ENCODE data around the gene OR7G2.

OR7G2 gene

DNA sequence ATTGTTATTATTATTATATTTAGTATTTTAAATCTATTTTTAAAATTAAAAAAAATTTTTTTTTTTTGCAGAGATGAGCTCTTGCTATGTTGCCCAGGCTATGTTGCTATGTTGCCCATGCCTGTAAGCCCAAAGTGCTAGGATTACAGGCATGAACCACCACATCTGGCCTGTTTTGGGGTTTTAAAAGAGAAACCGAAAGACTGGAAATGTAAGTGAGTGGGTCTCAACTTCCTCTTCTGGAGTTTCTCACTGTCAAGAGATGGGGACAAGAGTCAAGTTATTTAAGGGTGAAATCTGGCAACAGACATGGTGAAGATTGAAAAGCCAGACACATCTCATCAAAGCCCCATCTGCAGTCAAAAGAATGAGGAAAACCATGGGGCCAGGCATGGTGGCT, 23.7 kb upstream of the OR7G2 start:
- TF ChIP-seq EZH2phosphoT487 (IDR thresholded peaks at IDR 0.05; ENCODE audit: low read depth), result no peak
- TF ChIP-seq, protein P1, sequence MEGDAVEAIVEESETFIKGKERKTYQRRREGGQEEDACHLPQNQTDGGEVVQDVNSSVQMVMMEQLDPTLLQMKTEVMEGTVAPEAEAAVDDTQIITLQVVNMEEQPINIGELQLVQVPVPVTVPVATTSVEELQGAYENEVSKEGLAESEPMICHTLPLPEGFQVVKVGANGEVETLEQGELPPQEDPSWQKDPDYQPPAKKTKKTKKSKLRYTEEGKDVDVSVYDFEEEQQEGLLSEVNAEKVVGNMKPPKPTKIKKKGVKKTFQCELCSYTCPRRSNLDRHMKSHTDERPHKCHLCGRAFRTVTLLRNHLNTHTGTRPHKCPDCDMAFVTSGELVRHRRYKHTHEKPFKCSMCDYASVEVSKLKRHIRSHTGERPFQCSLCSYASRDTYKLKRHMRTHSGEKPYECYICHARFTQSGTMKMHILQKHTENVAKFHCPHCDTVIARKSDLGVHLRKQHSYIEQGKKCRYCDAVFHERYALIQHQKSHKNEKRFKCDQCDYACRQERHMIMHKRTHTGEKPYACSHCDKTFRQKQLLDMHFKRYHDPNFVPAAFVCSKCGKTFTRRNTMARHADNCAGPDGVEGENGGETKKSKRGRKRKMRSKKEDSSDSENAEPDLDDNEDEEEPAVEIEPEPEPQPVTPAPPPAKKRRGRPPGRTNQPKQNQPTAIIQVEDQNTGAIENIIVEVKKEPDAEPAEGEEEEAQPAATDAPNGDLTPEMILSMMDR (IDR thresholded peaks at IDR 0.05; ENCODE audit: low read depth, low read length), result no peak
- Histone ChIP-seq H3K4me3 (ENCODE audit: low read length) (no peak overlapping the region), H2AFZ (ENCODE audit: low read depth, low read length) (no peak overlapping the region), H3K27me3 (ENCODE audit: low read depth, low read length) (no peaks in the 10 kb centered on the region), H3K9ac (ENCODE audit: low read length) (no peak overlapping the region), H3K4me1 (ENCODE audit: low read length) (peaks cover 10% of the 10 kb centered on the region), H3K79me2 (ENCODE audit: low read length) (no peaks in the 10 kb centered on the region), H3K27ac (ENCODE audit: low read length) (no peak overlapping the region), H4K20me1 (ENCODE audit: insufficient read depth, low read length) (no peaks in the 10 kb centered on the region), H3K4me2 (ENCODE audit: low read length) (peak overlapping the region; percentile 29; the same call in 1 of the 2 replicates), H3K36me3 (replicated peaks; ENCODE audit: low read depth, low read length) (no peaks in the 10 kb centered on the region), H3K9me3 (ENCODE audit: insufficient read depth, low read length) (no peaks in the 10 kb centered on the region)

DNA sequence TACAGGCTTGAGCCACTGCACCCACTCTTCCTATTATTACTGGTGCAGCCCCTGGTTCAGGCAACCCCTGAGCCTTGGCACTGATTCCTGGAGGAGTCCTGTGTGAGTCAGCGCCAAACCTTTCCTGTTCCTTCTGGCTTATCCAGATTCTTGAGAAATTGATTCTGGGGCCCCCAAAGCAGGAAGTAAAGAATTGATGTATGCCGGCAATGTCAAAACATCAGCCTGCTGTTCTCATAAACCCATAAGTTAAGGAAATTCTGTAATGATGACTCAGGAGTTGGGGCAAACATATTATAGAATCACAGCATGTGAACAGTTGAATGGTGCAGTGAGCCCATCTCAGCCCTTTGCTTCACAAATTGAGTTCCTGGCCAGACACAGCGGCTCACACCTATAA, 20.9 kb upstream of the OR7G2 start:
- Histone ChIP-seq H3K9ac (ENCODE audit: low read length) (no peak overlapping the region), H3K36me3 (replicated peaks; ENCODE audit: low read depth, low read length) (no peaks in the 10 kb centered on the region), H3K4me3 (ENCODE audit: low read length) (no peak overlapping the region), H3K79me2 (ENCODE audit: low read length) (no peaks in the 10 kb centered on the region), H3K27ac (ENCODE audit: low read length) (no peak overlapping the region), H3K27me3 (ENCODE audit: low read depth, low read length) (no peaks in the 10 kb centered on the region), H2AFZ (ENCODE audit: low read depth, low read length) (no peak overlapping the region), H3K4me2 (ENCODE audit: low read length) (no peak overlapping the region), H4K20me1 (ENCODE audit: insufficient read depth, low read length) (no peaks in the 10 kb centered on the region), H3K9me3 (ENCODE audit: insufficient read depth, low read length) (no peaks in the 10 kb centered on the region), H3K4me1 (ENCODE audit: low read length) (peaks cover 10% of the 10 kb centered on the region)
- TF ChIP-seq, protein P1 (IDR thresholded peaks at IDR 0.05; ENCODE audit: low read depth, low read length), result no peak
- TF ChIP-seq EZH2phosphoT487 (IDR thresholded peaks at IDR 0.05; ENCODE audit: low read depth), result no peak

DNA sequence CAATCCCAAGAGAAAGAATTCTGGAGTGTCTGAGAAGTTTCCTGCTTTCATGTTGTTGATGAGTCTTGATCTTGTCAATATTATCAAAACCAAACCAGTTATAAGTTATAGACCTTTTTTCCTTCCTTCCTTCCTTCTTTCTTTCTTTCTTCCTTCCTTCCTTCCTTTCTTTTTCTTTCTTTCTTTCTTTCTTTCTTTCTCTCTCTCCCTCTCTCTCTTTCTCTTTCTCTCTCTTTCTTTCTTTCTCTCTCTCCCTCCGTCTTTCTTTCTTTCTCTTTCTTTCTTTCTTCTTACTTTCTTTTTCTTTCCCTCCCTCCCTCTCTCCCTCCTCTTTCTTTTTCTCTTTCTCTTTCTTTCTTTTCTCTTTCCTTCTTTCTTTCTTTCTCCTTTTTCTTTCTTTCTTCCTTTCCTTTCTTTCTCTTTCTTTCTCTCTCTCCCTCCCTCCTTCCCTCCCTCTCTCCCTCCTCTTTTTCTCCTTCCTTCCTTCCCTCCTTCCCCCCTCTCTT, 19.7 kb upstream of the OR7G2 start, which contains the start of gene OR7G3:
OR7G3 (minus strand) TSS at position 51 of the 506 bp plus-strand sequence; CDS start at position 51, 0 bp downstream.
- Histone ChIP-seq H3K79me2 (ENCODE audit: low read length) (no peaks in the 10 kb centered on the region), H3K4me2 (ENCODE audit: low read length) (no peak within 1 kb of the TSS), H4K20me1 (ENCODE audit: insufficient read depth, low read length) (no peaks in the 10 kb centered on the region), H3K27ac (ENCODE audit: low read length) (no peak within 1 kb of the TSS), H3K9me3 (ENCODE audit: insufficient read depth, low read length) (no peaks in the 10 kb centered on the region), H2AFZ (ENCODE audit: low read depth, low read length) (no peak within 1 kb of the TSS), H3K4me3 (ENCODE audit: low read length) (no peak within 1 kb of the TSS), H3K27me3 (ENCODE audit: low read depth, low read length) (no peaks in the 10 kb centered on the region), H3K9ac (ENCODE audit: low read length) (no peak within 1 kb of the TSS), H3K36me3 (replicated peaks; ENCODE audit: low read depth, low read length) (no peaks in the 10 kb centered on the region), H3K4me1 (ENCODE audit: low read length) (peaks cover 10% of the 10 kb centered on the region)
- no peak for TF ChIP-seq EZH2phosphoT487 (IDR thresholded peaks at IDR 0.05; ENCODE audit: low read depth)
- TF ChIP-seq, protein P1 (IDR thresholded peaks at IDR 0.05; ENCODE audit: low read depth, low read length), result no peak

DNA sequence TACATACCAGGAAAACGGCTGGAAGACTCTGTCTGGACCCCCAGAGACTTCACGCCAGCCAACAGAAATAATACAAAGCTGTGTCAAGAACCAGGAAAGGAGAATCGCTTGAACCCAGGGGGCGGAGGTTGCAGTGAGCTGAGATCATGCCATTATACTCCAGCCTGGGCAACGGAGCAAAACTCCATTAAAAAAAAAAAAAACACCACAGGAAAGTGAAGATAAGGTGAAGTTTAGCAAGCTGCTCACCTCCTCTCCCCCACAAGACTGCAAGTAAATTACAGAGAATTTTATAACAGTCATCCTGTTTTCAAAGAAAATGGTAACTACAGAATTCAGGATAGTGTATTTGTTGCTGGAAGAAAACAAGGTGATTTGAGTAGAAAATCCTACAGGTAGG, 9.3 kb upstream of the OR7G2 start:
- Histone ChIP-seq H4K20me1 (ENCODE audit: insufficient read depth, low read length) (no peaks in the 10 kb centered on the region), H3K4me1 (ENCODE audit: low read length) (no peaks in the 10 kb centered on the region), H3K4me3 (ENCODE audit: low read length) (no peak overlapping the region), H3K36me3 (replicated peaks; ENCODE audit: low read depth, low read length) (no peaks in the 10 kb centered on the region), H3K79me2 (ENCODE audit: low read length) (no peaks in the 10 kb centered on the region), H3K27ac (ENCODE audit: low read length) (no peak overlapping the region), H3K4me2 (ENCODE audit: low read length) (no peak overlapping the region), H2AFZ (ENCODE audit: low read depth, low read length) (no peak overlapping the region), H3K9ac (ENCODE audit: low read length) (no peak overlapping the region), H3K9me3 (ENCODE audit: insufficient read depth, low read length) (no peaks in the 10 kb centered on the region), H3K27me3 (ENCODE audit: low read depth, low read length) (0 out of 2 replicates have a peak, but pooled peaks cover 3% of the 10 kb centered on the region)
- TF ChIP-seq, protein P1 (IDR thresholded peaks at IDR 0.05; ENCODE audit: low read depth, low read length), result no peak
- TF ChIP-seq EZH2phosphoT487 (IDR thresholded peaks at IDR 0.05; ENCODE audit: low read depth), result no peak

Measured in OCI-LY3 (cell line).